Activated CD4-positive, alpha-beta T cell treated with anti-CD3 and anti-CD28 coated beads, Interleukin-2, amount 50 U/mL, for 24 hours (primary cell): ENCODE measurements around the gene ARSB.

Source experiments
- DNase-seq, 2 donors: peaks; one replicate each; pipeline ENCODE4 v3.0.0-alpha.2; 2020; ENCODE audit warnings: low read depth in 1 of 2, low spot score in 1 of 2

Gene ARSB

GRCh38 chr5:78727786-78728761 is 257.0 kb downstream of the ARSB start:
- DNase-seq = no peak
